Hematopoietic multipotent progenitor cell (in vitro differentiated cells): ENCODE results near the gene LPA. TPM values are rescaled to one million over a fixed set of nuclear protein-coding genes. Genes with fewer than 3 reads are reported as not detected.
"Not testable (repeated sequence)": the region's sequence is repeated elsewhere in the genome, so short reads cannot be mapped to it uniquely, and the experiment has no call there.

Source experiments
- DNase-seq, 3 donors: peaks; one replicate each; pipeline ENCODE4 v3.0.0-alpha.2; 2011 to 2015; ENCODE audit warnings: low read depth in 2 of 3, low spot score in 2 of 3
- total RNA-seq: library from RNA; depleted of rRNA; stranded (reverse); fragments of >200 nt; gene quantifications from one replicate; pipeline ENCODE4 v1.2.3, GENCODE V29; 2012

LPA gene
- total RNA-seq, 1 donor = not detected

DNA sequence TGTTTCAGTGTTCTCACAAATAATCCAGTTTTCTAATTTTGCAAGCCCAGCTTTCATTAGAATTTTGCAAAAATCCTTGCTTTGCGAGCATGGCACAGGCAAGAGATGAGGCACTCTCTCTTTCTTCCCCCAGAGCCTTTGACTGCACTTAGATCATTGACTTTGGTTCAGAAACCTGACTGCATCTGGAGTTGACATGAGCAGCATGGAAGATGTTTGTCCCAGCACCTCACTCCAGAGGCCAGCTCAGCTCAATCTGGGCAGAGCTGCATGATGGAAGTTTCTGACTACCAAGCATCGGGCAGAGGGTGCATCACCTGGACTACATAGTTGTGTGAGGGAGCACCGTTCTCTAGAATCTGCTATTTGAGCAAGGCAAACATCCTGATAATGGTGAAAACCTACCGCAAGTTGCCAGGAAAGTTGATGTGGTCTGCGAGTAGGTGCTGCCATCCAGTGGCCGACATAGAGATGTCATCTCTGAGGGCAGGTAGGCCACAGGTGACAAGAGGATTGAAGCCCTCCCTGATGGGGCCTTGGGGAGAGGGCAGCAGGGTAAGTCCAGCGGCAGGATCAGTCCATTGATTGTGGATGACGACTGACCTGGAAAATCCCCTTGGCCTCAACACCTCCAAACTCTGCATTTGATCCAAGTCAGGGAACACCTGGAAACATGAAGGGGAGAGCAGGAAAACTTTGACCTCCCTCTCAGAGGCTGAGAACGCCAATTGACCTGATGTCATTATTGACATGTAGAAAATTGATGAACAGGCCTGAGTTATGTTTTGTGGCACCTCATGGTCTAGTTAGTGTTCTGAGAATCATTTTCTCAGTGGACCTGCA is 3.8 kb upstream of the LPA start:
- DNase-seq = peak in 2 of 3 donors; percentile 9 to 30

DNA sequence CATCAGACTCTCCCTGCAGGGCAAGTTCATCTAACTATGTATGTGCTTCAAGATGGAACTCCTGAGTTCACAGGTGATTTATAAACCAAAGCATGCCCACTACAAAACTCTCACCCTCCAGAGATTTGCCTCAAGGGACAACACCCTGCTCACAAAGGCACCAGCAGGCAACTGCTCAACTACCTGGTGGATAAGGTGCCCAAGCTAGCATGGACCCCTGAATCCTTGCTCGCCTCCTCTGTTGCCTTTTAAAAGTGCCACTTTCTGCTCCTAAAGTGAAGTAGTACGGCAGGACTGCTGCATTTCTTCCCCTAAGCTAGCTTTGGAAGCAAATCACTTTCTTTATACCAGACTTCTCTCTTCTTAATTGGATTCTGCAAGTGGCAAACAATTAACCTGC is 1.2 kb downstream of the LPA start:
- no peak for DNase-seq

DNA sequence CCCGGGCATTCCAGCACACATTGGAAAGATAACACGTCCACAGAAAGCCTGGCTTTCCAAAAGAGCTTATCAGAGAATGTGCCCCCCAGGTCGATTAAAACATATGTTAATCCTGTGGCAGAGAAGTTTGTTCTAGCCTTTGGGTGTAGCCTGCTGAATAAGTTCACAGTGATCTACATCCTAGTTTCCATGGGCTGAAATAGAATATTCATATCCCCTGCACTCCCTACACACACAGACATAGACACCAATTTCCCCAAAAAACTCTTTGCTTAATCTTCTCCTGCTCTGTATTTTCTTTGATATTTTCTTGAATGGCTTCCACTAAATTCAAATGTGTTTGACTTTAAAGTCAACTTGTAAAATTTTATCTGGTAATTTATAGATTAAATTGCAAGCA is 1.6 kb downstream of the LPA start:
- DNase-seq = no peak

DNA sequence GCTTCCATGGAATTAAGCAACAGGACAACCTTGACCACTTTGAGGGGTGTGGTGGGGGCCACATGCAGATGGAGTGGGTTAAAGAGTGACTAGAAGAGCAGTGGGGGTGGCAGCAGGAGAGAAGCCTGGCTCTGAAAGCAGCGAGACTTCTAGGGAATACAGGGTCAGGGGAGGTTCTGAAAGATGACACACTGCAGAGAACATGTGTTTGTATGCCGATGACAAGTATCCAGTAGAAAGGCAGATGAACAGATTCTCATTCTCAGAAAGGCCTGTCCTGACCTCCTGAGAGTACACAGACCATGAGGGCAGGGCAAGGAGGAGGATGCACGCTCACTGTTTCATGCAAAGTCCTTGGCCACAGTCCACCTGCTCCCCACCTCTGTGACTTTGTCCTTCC is 2.9 kb downstream of the LPA start:
- no peak for DNase-seq

DNA sequence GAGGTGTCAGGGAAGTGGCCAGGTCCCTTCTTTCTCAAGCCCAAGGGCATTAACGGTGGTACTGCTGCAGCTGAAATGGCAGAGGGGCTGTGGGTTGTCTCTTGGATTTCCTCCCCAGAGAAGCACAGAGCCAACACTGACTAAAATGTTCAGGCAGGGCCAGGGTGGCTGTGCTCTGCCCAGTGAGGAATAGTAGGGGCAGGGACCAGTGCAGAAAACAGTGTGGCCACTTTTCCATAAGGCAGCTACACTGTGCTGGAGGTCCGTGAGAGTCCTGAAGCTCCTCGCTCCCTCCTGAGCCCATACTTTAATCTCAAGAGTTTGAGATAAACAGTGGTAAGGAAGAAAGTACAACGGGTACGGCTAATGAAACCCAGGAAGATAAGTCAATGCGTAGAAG is 4.5 kb downstream of the LPA start:
- no peak for DNase-seq

DNA sequence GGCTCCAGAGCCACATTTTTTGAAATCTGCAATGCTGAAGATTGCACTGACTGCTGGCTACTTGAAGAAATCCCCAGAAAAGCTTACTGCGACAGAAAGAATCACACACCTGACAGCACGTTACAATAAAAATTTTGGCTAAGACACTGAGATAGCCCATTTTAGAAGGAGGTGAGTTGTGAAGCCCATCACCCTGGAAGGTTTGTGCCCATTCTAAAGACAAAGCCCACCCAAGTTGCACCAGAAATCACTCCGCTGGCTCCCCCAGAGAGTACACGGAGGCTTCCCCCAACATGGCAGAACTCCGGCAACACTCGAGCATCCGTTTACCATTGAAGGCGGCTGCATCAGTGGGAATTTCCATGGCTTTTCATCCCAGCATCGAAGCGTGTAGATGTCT is 29.4 kb downstream of the LPA start:
- DNase-seq = no peak

DNA sequence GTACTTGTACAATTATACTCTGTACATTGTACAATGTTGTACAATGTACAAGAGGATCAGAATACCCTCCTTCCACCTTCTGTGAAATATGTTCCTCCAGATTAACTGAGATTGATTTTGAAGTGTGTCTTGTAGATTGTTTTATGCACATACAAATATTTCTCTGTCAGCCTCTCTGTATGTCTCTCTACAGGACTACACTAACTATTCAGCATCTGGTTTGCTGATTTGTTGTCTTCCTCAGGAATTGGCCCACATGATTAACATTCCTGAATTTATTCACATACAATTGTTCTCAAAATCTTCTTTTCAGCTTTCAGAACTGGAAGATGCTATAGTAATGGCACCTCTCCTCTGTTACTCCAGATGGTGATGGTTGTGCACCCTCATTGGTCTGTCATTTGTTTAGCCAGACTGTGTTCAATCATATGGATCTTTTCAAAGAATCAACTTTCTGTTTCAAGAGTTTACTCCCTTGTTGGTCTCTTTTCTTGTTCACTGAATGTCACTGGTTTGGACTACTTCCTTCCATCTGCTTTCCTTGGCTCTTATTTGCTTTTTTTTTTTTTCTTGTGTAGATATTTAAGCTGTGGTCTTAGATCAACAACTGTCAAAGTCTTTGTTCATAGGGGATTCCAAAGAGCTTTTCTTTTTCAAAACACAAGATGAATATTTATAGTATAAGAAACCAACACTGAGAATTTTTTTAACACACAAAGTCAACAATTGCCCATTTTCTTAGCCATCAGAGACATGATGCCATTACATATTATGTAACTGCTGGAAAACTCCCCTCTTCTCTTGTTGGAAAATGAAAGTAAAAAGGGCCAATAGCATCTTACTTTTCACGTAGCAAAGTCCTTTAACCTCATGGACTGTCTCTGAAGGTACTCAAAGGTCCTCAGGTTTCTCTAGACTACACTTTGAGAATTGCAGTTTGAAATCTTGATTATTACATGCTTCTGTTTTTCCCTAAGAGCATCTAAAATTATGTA is 67.9 kb downstream of the LPA start:
- no peak for DNase-seq

DNA sequence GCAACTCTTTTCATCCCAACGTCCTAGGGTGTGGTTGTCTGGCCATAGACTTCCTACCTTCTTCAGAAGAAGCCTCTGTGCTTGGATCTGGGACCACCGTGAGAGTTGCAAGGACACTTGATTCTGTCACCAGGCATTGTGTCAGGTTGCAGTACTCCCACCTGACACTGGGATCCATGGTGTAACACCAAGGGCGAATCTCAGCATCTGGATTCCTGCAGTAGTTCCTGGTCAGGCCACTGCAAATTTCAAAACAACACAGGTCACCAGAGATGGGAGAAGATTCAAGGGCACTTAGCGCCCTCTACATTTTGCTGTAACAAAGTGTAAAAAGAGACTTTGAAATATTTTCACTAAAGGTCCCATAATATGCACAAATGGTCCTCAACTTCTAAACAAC is 68.8 kb downstream of the LPA start:
- not testable (repeated sequence) for DNase-seq

DNA sequence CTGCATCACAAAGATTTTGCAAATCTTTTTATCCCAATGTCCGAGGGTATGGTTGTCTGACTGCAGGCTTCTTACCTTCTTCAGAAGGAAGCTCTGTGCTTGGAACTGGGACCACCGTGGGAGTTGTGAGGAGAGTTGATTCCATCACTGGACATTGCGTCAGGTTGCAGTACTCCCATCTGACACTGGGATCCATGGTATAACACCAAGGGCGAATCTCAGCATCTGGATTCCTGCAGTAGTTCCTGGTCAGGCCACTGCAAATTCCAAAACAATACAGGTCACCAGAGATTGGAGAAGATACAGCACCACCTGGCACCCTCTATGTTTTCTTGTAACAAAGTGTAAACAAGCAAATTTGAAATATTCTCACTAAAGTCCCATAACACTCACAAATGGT is 77.7 kb downstream of the LPA start:
- no peak for DNase-seq

DNA sequence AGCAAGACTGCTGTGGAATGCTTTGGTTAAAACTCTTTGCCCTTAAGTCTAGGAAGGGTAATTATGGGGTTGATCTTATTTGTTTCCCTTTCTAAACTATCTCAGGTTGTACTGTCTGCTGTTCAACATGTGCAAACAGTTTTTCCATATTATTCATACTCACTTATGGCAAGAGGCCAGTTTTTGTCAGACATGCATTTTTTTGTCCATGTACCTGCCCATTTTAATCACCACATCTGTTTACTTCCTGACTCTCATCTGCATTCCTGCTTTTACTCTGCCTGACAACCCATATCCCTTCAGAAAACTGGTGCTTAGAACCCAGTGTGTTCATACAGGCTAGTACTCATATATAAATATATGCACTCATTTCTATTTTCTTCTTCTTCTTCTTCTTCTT is 80.3 kb downstream of the LPA start:
- DNase-seq = no peak

DNA sequence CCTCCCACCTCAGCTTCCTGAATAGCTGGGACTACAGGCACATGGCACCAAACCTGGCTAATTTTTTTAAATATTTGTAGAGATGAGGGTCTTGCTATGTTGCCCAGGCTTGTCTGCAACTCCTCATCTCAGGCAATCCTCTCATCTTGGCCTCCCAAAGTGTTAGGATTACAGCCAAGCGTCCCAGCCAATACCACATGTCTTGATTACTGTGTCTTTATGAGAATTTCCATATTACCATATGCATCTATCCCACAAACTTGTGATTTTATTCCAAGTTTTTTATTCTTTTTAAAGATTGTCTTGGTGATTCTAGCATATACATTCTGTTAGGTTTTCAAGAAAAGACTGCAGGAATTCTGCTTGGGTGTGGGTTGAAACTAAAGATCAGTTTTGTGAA is 82.7 kb downstream of the LPA start:
- no peak for DNase-seq

DNA sequence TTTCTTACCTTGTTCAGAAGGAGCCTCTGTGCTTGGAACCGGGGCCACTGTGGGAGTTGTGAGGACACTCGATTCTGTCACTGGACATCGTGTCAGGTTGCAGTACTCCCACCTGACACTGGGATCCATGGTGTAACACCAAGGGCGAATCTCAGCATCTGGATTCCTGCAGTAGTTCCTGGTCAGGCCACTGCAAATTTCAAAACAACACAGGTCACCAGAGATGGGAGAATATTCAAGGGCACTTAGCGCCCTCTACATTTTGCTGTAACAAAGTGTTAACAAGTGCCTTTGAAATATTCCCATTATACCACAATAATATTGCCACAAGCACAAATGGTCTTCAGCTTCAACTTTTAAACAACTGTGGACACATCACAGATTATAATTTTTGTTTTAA is 85.6 kb downstream of the LPA start:
- not testable (repeated sequence) for DNase-seq

DNA sequence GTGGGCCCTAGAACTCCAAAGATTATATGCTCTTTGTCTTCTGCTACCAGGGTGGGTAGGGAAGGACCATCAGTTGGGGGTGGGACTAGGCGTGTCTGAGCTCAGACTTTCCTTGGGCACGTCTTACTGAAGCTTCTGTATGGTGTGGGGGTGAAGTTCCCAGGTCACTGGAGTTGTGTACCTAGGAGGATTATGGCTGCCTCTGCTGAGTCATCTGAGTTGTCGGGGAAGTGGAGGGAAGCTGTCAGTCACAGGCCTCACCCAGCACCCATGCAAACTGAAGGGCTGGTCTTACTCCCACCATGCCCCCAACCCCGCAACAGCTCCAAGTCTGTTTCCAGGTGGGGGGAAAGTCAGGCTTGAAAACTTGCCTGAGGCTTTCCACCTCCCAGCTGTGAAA is 90.1 kb downstream of the LPA start:
- no peak for DNase-seq

DNA sequence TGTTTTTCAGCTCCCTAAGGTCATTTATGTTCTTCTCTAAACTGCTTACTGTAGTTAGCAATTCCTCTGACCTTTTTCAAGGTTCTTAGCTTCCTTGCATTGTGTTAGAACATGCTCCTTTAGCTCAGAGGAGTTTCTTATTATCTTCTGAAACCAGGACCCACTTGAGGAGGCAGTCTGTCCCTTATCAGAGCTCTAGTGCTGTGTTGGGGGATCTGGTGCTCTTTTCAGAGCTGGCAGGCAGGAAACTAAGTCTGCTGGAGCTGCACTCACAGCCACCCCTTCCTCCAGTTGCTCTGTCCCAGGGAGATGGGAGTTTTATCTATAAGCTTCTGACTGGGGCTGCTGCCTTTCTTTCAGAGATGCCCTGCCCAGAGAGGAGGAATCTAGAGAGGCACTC is 92.9 kb downstream of the LPA start:
- not testable (repeated sequence) for DNase-seq

DNA sequence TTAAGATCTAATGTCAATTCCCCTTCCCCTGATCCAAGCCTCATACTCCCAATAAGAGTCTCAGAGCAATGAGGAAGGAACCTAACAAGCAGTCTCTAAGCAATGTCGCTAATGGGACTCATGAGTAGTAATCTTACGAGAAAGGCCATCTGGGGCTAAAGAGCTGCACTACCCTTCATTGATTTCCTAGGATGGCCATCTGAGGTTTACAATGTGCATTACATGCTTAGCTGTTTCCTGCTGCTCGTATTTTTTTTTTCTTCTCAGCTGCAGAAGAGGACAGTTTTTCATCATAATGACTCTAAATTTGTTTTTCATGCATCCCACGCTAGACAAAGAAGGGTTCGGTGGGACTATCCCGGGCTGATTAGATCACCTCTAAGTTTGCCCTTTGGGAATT is 119.3 kb downstream of the LPA start:
- no peak for DNase-seq

DNA sequence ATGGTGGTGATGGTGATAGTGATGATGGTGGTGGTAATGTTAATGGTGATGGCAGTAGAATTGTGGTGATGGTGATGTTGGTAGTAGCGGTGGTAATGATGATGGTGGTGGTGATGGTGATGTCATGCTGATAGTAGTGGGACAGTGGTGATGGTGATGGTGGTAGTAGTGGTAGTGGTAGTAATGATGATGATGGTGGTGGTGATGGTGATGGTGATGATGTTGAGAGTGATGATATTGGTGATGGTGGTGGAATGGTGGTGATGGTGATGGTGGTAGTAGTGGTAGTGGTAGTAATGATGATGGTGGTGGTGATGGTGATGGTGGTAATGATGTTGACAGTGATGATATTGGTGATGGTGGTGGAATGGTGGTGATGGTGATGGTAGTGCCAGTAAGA is 128.8 kb downstream of the LPA start:
- DNase-seq = no peak

DNA sequence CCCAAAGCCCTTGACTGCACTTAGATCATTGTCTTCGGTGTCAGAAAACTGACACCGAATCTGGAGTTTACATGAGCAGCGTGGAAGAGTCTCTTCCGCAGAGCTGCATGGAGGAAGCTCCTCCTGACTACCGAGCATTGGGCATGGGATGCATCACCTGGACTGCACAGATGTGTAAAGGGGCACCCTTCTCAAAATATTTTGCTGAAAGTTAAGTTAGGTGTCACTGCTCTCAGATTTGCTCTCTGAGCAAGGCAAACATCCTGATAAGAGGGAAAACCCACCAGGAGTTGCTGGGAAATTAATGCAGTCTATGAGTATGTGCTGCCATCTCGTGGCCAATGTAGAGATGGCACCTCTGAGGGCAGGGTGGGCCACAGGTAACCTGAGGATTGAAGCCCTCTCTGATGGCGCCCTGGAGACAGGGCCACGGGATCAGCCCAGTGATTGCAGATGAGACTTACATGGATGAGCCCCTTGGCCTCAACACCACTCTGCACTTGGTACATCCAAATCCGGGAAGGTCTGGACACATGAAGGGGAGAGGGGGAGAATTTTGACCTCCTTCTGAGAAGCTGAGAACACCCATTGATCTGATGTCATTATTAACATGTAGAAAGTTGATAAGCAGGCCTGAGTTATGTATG is 129.9 kb downstream of the LPA start:
- DNase-seq = peak; percentile 26 to 43 (median 36)

DNA sequence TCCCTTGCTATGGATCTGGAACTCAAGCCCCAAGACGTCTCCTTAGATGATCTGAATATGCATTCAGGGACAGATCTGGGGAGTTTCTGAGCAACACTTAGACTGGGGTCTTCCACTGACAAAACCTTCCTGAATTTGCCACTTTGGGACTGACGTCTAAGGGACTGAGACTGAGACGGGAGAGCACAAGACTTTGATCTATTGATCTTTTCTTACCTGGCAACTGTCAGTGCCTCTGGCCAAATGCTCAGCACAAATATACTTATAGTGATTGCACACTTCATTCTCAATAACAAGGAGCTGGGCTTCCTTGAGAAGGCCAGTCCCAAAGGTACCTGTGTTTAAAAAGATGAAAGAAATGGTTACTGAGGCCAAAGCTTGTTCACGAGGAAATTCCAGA is 131.8 kb downstream of the LPA start:
- DNase-seq = no peak

DNA sequence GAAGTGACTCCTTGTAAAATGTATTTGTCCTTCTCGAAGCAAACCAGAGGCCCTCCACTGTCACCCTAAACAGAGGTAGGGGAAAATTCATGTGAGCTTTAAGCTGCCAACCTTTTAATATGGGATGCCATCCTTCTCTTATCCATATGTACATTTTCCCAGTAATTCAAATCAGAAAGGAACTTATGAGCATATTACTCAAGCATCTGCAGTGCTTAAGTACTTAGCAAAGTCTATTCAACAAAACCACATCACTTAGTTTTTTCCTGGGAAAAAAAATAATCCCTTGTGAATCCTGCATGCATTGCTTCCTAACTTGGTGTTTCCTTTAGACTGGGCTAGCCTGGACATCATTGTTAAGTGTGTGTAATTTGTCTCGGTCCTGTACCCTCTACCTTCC is 132.2 kb downstream of the LPA start:
- no peak for DNase-seq

DNA sequence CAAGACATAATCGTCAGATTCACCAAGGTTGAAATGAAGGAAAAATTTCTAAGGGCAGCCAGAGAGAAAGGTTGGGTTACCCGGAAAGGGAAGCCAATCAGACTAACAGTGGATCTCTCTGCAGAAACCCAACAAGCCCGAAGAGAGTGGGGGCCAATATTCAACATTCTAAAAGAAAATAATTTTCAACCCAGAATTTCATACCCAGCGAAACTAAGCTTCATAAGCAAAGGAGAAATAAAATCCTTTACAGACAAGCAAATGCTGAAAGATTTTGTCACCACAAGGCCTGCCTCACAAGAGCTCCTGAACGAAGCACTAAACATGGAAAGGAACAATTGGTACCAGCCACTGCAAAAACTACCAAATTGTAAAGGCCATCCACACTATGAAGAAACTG is 134.6 kb downstream of the LPA start:
- DNase-seq = not testable (repeated sequence)

DNA sequence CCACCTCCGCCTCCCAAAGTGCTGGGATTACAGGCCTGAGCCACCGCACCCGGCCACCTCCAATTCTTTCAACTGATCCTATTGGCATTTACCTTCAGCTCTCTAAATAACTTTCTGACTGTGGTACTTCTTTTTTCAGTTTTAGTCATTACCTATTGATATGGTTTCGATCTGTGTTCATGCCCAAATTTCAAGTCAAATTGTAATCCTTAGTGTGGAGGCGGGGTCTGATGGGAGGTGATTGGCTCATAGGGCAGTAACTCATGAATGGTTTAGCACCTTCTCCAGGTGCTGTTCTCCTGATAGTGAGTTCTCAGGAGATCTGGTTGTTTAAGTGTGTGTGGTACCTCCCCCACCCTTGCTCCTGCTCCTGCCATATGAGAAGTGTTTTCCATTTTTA is 140.9 kb downstream of the LPA start:
- DNase-seq = no peak
